ENCODE measurements around the gene RHD.
"Not testable (repeated sequence)": the region's sequence is repeated elsewhere in the genome, so short reads cannot be mapped to it uniquely, and the experiment has no call there.

DNA sequence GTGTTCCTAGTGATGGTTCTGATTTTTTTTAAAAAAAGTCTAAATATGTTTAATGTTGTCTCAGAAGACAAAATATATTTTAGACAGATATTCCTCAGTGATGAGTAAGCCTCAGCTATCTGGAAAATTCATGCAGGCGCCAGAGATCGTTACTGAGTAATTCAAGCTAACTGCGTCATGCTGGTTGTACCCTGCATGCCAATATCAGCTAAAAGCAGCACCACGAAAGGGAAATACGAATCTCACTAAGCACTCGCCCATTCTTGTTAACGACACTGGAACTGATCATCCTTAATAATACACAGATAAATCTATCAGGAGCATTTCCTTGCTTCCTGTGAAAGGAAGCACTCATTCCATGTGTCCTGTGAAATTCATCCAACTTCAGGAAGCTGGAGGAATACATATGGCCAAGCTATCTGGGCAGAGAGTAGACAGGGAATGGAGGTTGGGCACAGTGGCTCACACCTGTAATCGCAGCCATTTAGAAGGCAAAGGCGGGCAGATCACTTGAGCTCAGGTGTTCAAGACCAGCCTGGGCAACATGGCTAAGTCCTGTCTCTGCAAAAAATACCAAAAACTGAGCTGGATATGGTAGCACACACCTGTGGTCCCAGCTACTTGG, 48.1 kb downstream of the RHD start:
- TF ChIP-seq SP1 (CRISPR knock-in tag; conservative IDR thresholded peaks at IDR 0.05); MYBL2 (CRISPR knock-in tag; IDR thresholded peaks at IDR 0.05): not testable (repeated sequence)
- TF ChIP-seq, protein P1, sequence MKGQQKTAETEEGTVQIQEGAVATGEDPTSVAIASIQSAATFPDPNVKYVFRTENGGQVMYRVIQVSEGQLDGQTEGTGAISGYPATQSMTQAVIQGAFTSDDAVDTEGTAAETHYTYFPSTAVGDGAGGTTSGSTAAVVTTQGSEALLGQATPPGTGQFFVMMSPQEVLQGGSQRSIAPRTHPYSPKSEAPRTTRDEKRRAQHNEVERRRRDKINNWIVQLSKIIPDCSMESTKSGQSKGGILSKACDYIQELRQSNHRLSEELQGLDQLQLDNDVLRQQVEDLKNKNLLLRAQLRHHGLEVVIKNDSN (CRISPR knock-in tag; IDR thresholded peaks at IDR 0.05), result not testable (repeated sequence)

Data from WTC11 (cell line).